CD4-positive, CD25-positive, alpha-beta regulatory T cell (primary cell): ENCODE data around the gene APOO. TPM values are rescaled to one million over a fixed set of nuclear protein-coding genes. Genes with fewer than 3 reads are reported as not detected.

Experiments
- polyA plus RNA-seq, 4 donors: library from polyadenylated mRNA; unstranded; fragments of 300-500 nt; fragmentation: Illumina TruSeq; gene quantifications; one replicate each; pipeline ENCODE4 v1.2.3, GENCODE V29; 2021
- total RNA-seq: library from RNA; stranded (reverse); gene quantifications from one replicate; pipeline ENCODE4 v1.2.3, GENCODE V29; 2022

Gene APOO
- total and polyA plus RNA-seq, 5 donors from 2014 or later = 13.5 to 20.9 (median 14.4) TPM

Other genes with a start within 250 kb of the APOO start
- gene PRDX4, start 240.4 kb downstream of the APOO start, total RNA-seq = 7.9 TPM
- 10 to 100 TPM; 42.6 to 58.2 (median 49.2) TPM for gene PRDX4, start 240.4 kb downstream of the APOO start, polyA plus RNA-seq
- 51.6 TPM for gene ACOT9, start 164.7 kb downstream of the APOO start, total RNA-seq
- gene ACOT9, start 164.7 kb downstream of the APOO start, polyA plus RNA-seq = 10 to 100 TPM; 20.0 to 33.0 (median 24.4) TPM
- gene SAT1, start 124.8 kb downstream of the APOO start, total RNA-seq = 939 TPM
- 100 to 1,000 TPM; 186 to 295 (median 255) TPM for gene SAT1, start 124.8 kb downstream of the APOO start, polyA plus RNA-seq
- gene CXorf58, start 68 bp upstream of the APOO start, total RNA-seq = not detected
- gene CXorf58, start 68 bp upstream of the APOO start, polyA plus RNA-seq = not detected
- 29.2 TPM for gene KLHL15, start 119.2 kb upstream of the APOO start, total RNA-seq
- gene KLHL15, start 119.2 kb upstream of the APOO start, polyA plus RNA-seq = 1 to 10 TPM; 1.8 to 2.2 (median 2.0) TPM
- 228 TPM for gene EIF2S3, start 147.0 kb upstream of the APOO start, total RNA-seq
- 100 to 1,000 TPM in 2 of 4 donors, 10 to 100 TPM in 2; 55.7 to 137 (median 111) TPM for gene EIF2S3, start 147.0 kb upstream of the APOO start, polyA plus RNA-seq
- 104 TPM for gene ZFX, start 241.8 kb upstream of the APOO start, total RNA-seq
- 10 to 100 TPM; 20.4 to 41.6 (median 38.8) TPM for gene ZFX, start 241.8 kb upstream of the APOO start, polyA plus RNA-seq